CD4-positive, CD25-positive, alpha-beta regulatory T cell (primary cell): Measurements from ENCODE around the gene RPL12. TPM values are rescaled to one million over a fixed set of nuclear protein-coding genes. Genes with fewer than 3 reads are reported as not detected.
A peak's percentile ranks its signal among the peaks of the same experiment; 100 is the strongest.

Experiments used
- ATAC-seq, 2 donors: fragments of 150-1000 bp; cut with Tn5 transposase; one replicate each; pipeline ENCODE4 v1.10.0; 2021; ENCODE audit warnings: low read depth in 2 of 2, moderate number of reproducible peaks in 2 of 2, moderate library complexity in 1 of 2
- DNase-seq, 3 donors: peaks; one replicate each; pipeline versions ENCODE4 v3.0.0 to v3.0.0-alpha.2; 2012 to 2022; ENCODE audit warnings: mixed read lengths in 1 of 3
- H3K27ac ChIP-seq: one replicate; pipeline ENCODE4 v1.7.0; 2013; ENCODE audit warnings: mild to moderate bottlenecking, low read length; ENCODE audit not compliant: insufficient read depth, poor library complexity, severe bottlenecking
- H3K27me3 ChIP-seq: one replicate; pipeline ENCODE4 v1.7.0; 2013; ENCODE audit warnings: low read length; ENCODE audit not compliant: control insufficient read depth, insufficient read depth
- H3K36me3 ChIP-seq: one replicate; pipeline ENCODE4 v1.7.0; 2013; ENCODE audit warnings: mild to moderate bottlenecking, low read length, moderate library complexity; ENCODE audit not compliant: control insufficient read depth, insufficient read depth
- H3K4me1 ChIP-seq: 2 replicates; pipeline ENCODE4 v1.7.0; 2013; ENCODE audit warnings: mild to moderate bottlenecking, low read length; ENCODE audit not compliant: insufficient read depth, control insufficient read depth, poor library complexity, severe bottlenecking
- H3K4me3 ChIP-seq: one replicate; pipeline ENCODE4 v1.7.0; 2013; ENCODE audit warnings: low read depth, mild to moderate bottlenecking, low read length, moderate library complexity
- H3K9me3 ChIP-seq, 2 experiments: 1 replicate in 1 of 2; 2 replicates in 1 of 2; pipeline ENCODE4 v1.7.0; 2013; ENCODE audit warnings: low read length in 2 of 2, mild to moderate bottlenecking in 1 of 2, moderate library complexity in 1 of 2; ENCODE audit not compliant: control insufficient read depth in 2 of 2
- H3K27ac Mint-ChIP-seq, 3 donors: one replicate each; pipeline ENCODE4 v1.8.0; 2020 to 2022; ENCODE audit warnings: mild to moderate bottlenecking in 3 of 3, mixed read lengths in 3 of 3, moderate library complexity in 2 of 3
- H3K27me3 Mint-ChIP-seq: one replicate; pipeline ENCODE4 v1.8.0; 2022; ENCODE audit warnings: mild to moderate bottlenecking, mixed read lengths
- H3K36me3 Mint-ChIP-seq: one replicate; pipeline ENCODE4 v1.8.0; 2020; ENCODE audit warnings: mixed read lengths
- H3K4me1 Mint-ChIP-seq, 4 donors: one replicate each; pipeline ENCODE4 v1.8.0; 2020 to 2022; ENCODE audit warnings: mixed read lengths in 4 of 4, mild to moderate bottlenecking in 1 of 4
- H3K4me3 Mint-ChIP-seq, 4 donors: one replicate each; pipeline ENCODE4 v1.8.0; 2020 to 2022; ENCODE audit warnings: mild to moderate bottlenecking in 4 of 4, mixed read lengths in 4 of 4, moderate library complexity in 3 of 4
- H3K9me3 Mint-ChIP-seq, 7 donors: one replicate each; pipeline ENCODE4 v1.8.0; 2020 to 2022; ENCODE audit warnings: mixed read lengths in 7 of 7, mild to moderate bottlenecking in 3 of 7, moderate library complexity in 2 of 7
- polyA plus RNA-seq, 4 donors: library from polyadenylated mRNA; unstranded; fragments of 300-500 nt; fragmentation: Illumina TruSeq; gene quantifications; one replicate each; pipeline ENCODE4 v1.2.3, GENCODE V29; 2021
- total RNA-seq: library from RNA; stranded (reverse); gene quantifications from one replicate; pipeline ENCODE4 v1.2.3, GENCODE V29; 2022

The RPL12 gene
- total and polyA plus RNA-seq, 5 donors from 2014 or later: 1,070 to 2,269 (median 1,484) TPM

GRCh38 chr9:127446713-127447415 is 4.3 kb downstream of the RPL12 start:
- Mint-ChIP-seq H3K9me3 (peaks cover 0 to 1% (median 0%) of the 10 kb centered on the region in 7 donors), H3K27ac (peak overlapping the region in 1 of 3 donors; percentile 96), H3K36me3 (peaks cover 44% of the 10 kb centered on the region), H3K4me1 (peaks cover 7 to 46% (median 30%) of the 10 kb centered on the region in 4 donors), H3K4me3 (peak overlapping the region in 2 of 4 donors; percentile 38 to 100), H3K27me3 (peaks cover 6% of the 10 kb centered on the region)
- DNase-seq: no peak
- Histone ChIP-seq H3K27me3 (no peaks in the 10 kb centered on the region), H3K36me3 (peaks cover 68% of the 10 kb centered on the region), H3K4me1 (peaks cover 25% of the 10 kb centered on the region), H3K9me3 (no peaks in the 10 kb centered on the region), H3K4me3 (no peak overlapping the region), H3K27ac (no peak overlapping the region)
- no peak for ATAC-seq

GRCh38 chr9:127445851-127446712 is 5.1 kb downstream of the RPL12 start:
- Mint-ChIP-seq H3K27me3 (peaks cover 2% of the 10 kb centered on the region), H3K27ac (peak overlapping the region in 1 of 3 donors; percentile 32), H3K4me1 (peaks cover 7 to 39% (median 28%) of the 10 kb centered on the region in 4 donors), H3K36me3 (peaks cover 47% of the 10 kb centered on the region), H3K9me3 (peaks cover 0 to 1% (median 0%) of the 10 kb centered on the region in 7 donors), H3K4me3 (peak overlapping the region in 1 of 4 donors; percentile 29)
- DNase-seq (no peak), ATAC-seq (no peak)
- H3K36me3 ChIP-seq: peaks cover 71% of the 10 kb centered on the region
- no peaks in the 10 kb centered on the region for H3K9me3 ChIP-seq
- H3K27ac ChIP-seq: no peak overlapping the region
- H3K4me1 ChIP-seq: peaks cover 22% of the 10 kb centered on the region
- H3K27me3 ChIP-seq: no peaks in the 10 kb centered on the region
- H3K4me3 ChIP-seq: no peak overlapping the region

- H3K36me3 ChIP-seq: peaks cover 80% of the 10 kb centered on the region
- H3K4me3 ChIP-seq: no peak overlapping the region
- H3K27ac Mint-ChIP-seq: peak overlapping the region in 1 of 3 donors; percentile 32
- peak overlapping the region in 1 of 4 donors; percentile 29 for H3K4me3 Mint-ChIP-seq
- H3K4me1 Mint-ChIP-seq: peaks cover 5 to 34% (median 24%) of the 10 kb centered on the region in 4 donors
- H3K27ac ChIP-seq: no peak overlapping the region
- ATAC-seq (no peak), DNase-seq (no peak)
- no peaks in the 10 kb centered on the region for H3K27me3 ChIP-seq
- peaks cover 54% of the 10 kb centered on the region for H3K36me3 Mint-ChIP-seq
- H3K9me3 ChIP-seq: no peaks in the 10 kb centered on the region
- H3K9me3 Mint-ChIP-seq: peaks cover 0 to 2% (median 0%) of the 10 kb centered on the region in 7 donors
- peaks cover 17% of the 10 kb centered on the region for H3K4me1 ChIP-seq
- H3K27me3 Mint-ChIP-seq: no peaks in the 10 kb centered on the region
Measured at GRCh38 chr9:127444921-127445850, 6.0 kb downstream of the RPL12 start.

- no peaks in the 10 kb centered on the region for H3K9me3 ChIP-seq
- no peaks in the 10 kb centered on the region for H3K27me3 Mint-ChIP-seq
- DNase-seq (no peak), ATAC-seq (no peak)
- H3K4me1 ChIP-seq: peaks cover 9% of the 10 kb centered on the region
- no peak overlapping the region for H3K27ac Mint-ChIP-seq
- no peak overlapping the region for H3K27ac ChIP-seq
- peaks cover 52% of the 10 kb centered on the region for H3K36me3 Mint-ChIP-seq
- no peak overlapping the region for H3K4me3 Mint-ChIP-seq
- peaks cover 81% of the 10 kb centered on the region for H3K36me3 ChIP-seq
- H3K27me3 ChIP-seq: no peaks in the 10 kb centered on the region
- peaks cover 0 to 4% (median 0%) of the 10 kb centered on the region in 7 donors for H3K9me3 Mint-ChIP-seq
- peaks cover 0 to 29% (median 17%) of the 10 kb centered on the region in 4 donors for H3K4me1 Mint-ChIP-seq
- no peak overlapping the region for H3K4me3 ChIP-seq
Measured at GRCh38 chr9:127444283-127444920, 6.8 kb downstream of the RPL12 start.

- no peak overlapping the region for H3K27ac ChIP-seq
- ATAC-seq (no peak), DNase-seq (no peak)
- Mint-ChIP-seq H3K27ac (peak overlapping the region; percentile 56 to 72 (median 62)), H3K27me3 (no peaks in the 10 kb centered on the region), H3K4me3 (no peak overlapping the region), H3K4me1 (peaks cover 5 to 17% (median 10%) of the 10 kb centered on the region in 4 donors), H3K36me3 (peaks cover 40% of the 10 kb centered on the region), H3K9me3 (peaks cover 0 to 6% (median 0%) of the 10 kb centered on the region in 7 donors)
- H3K4me1 ChIP-seq: peaks cover 15% of the 10 kb centered on the region
- no peaks in the 10 kb centered on the region for H3K27me3 ChIP-seq
- no peaks in the 10 kb centered on the region for H3K9me3 ChIP-seq
- H3K36me3 ChIP-seq: peaks cover 80% of the 10 kb centered on the region
- H3K4me3 ChIP-seq: no peak overlapping the region
Measured at GRCh38 chr9:127438394-127438793, 12.8 kb downstream of the RPL12 start.

GRCh38 chr9:127437497-127438264 is 13.5 kb downstream of the RPL12 start:
- H3K36me3 ChIP-seq: peaks cover 79% of the 10 kb centered on the region
- H3K27ac ChIP-seq: peak overlapping the region; percentile 37
- Mint-ChIP-seq H3K36me3 (peaks cover 46% of the 10 kb centered on the region), H3K9me3 (peaks cover 0 to 6% (median 0%) of the 10 kb centered on the region in 7 donors), H3K4me1 (peaks cover 5 to 18% (median 12%) of the 10 kb centered on the region in 4 donors), H3K27me3 (no peaks in the 10 kb centered on the region), H3K27ac (peak overlapping the region in 2 of 3 donors; percentile 72 to 88), H3K4me3 (peak overlapping the region in 3 of 4 donors; percentile 16 to 70 (median 33))
- ATAC-seq: peak; percentile 57 to 74
- H3K4me1 ChIP-seq: peaks cover 15% of the 10 kb centered on the region
- H3K27me3 ChIP-seq: no peaks in the 10 kb centered on the region
- H3K9me3 ChIP-seq: no peaks in the 10 kb centered on the region
- no peak overlapping the region for H3K4me3 ChIP-seq
- peak in 2 of 3 donors; percentile 13 to 31 for DNase-seq
